ENCODE measurements around the gene ICAM1. TPM values are rescaled to one million over a fixed set of nuclear protein-coding genes. Genes with fewer than 3 reads are reported as not detected.

Gene ICAM1
- total and polyA plus RNA-seq, 9 donors = 12.1 to 116 (median 18.7) TPM

GRCh38 chr19:10262771-10263170 is 8.1 kb upstream of the ICAM1 start:
- intact Hi-C loops (cut with DNase I) = no loop called here
- WGBS, 3 donors = 58 to 66% (median 66%) methylated on average over 7 of the region's 7 CpGs

GRCh38 chr19:10266706-10267105 is 4.2 kb upstream of the ICAM1 start:
- DNase-seq = no peak
- Histone ChIP-seq H3K4me1 (ENCODE audit: insufficient read depth) (peaks cover 8% of the 10 kb centered on the region), H3K4me3 (no peak overlapping the region), H3K9me3 (no peaks in the 10 kb centered on the region), H3K27me3 (no peaks in the 10 kb centered on the region), H3K27ac (no peak overlapping the region), H3K36me3 (no peaks in the 10 kb centered on the region)
- WGBS, 3 donors = 71 to 78% (median 77%) methylated on average over 7 of the region's 7 CpGs
- TF ChIP-seq POLR2A (IDR thresholded peaks at IDR 0.05) (no peak), CTCF (IDR thresholded peaks at IDR 0.05) (no peak), EP300 (IDR thresholded peaks at IDR 0.05) (no peak)
- intact Hi-C loops (cut with DNase I) = no loop called here

More at GRCh38 chr19:10262771-10263170, 8.1 kb upstream of the ICAM1 start:
- Histone ChIP-seq H3K4me3 (no peak overlapping the region), H3K36me3 (no peaks in the 10 kb centered on the region), H3K27ac (no peak overlapping the region), H3K27me3 (no peaks in the 10 kb centered on the region), H3K4me1 (ENCODE audit: insufficient read depth) (no peaks in the 10 kb centered on the region), H3K9me3 (no peaks in the 10 kb centered on the region)
- DNase-seq = no peak
- TF ChIP-seq EP300 (IDR thresholded peaks at IDR 0.05) (no peak), POLR2A (IDR thresholded peaks at IDR 0.05) (no peak), CTCF (IDR thresholded peaks at IDR 0.05) (no peak)

- Histone ChIP-seq H3K27me3 (no peaks in the 10 kb centered on the region), H3K4me1 (ENCODE audit: insufficient read depth) (peaks cover 8% of the 10 kb centered on the region), H3K9me3 (no peaks in the 10 kb centered on the region), H3K36me3 (no peaks in the 10 kb centered on the region), H3K27ac (no peak overlapping the region), H3K4me3 (no peak overlapping the region)
- intact Hi-C loops (cut with DNase I) = loop anchor here in 2 of 4 donors (2.0 kb wide), 1 partner anchor 121 kb away; no protein-coding TSS in a partner anchor
- no peak for TF ChIP-seq EP300 (IDR thresholded peaks at IDR 0.05)
- TF ChIP-seq CTCF (IDR thresholded peaks at IDR 0.05) = no peak
- no peak for TF ChIP-seq POLR2A (IDR thresholded peaks at IDR 0.05)
- 61 to 68% (median 66%) methylated on average over 6 of the region's 6 CpGs for WGBS, 3 donors
- no peak for DNase-seq
Measured at GRCh38 chr19:10268071-10268470, 2.8 kb upstream of the ICAM1 start.

GRCh38 chr19:10269333-10270179 is 1.4 kb upstream of the ICAM1 start:
- WGBS, 3 donors = 3 to 5% (median 3%) methylated on average over 51 to 59 of the region's 59 CpGs
- peak; percentile 76 to 91 (median 87) for DNase-seq

More at GRCh38 chr19:10269333-10270179, 1.4 kb upstream of the ICAM1 start:
- no peak for TF ChIP-seq EP300 (IDR thresholded peaks at IDR 0.05)
- TF ChIP-seq CTCF (IDR thresholded peaks at IDR 0.05) = peak; percentile 84 to 93 (median 92)
- TF ChIP-seq POLR2A (IDR thresholded peaks at IDR 0.05) = no peak
- Histone ChIP-seq H3K4me1 (ENCODE audit: insufficient read depth) (peaks cover 8% of the 10 kb centered on the region), H3K9me3 (no peaks in the 10 kb centered on the region), H3K27me3 (no peaks in the 10 kb centered on the region), H3K36me3 (no peaks in the 10 kb centered on the region), H3K4me3 (peak overlapping the region; percentile 39), H3K27ac (peak overlapping the region in 1 of 2 donors; percentile 65)
- intact Hi-C loops (cut with DNase I) = loop anchor here (1.0 to 2.0 kb wide), 2 partner anchors 119 to 120 kb away; no protein-coding TSS in a partner anchor

All from ovary (tissue), 9 donors.